GM19324 (cell line): Measurements from ENCODE around the gene OLFM3.

Experiments used
- ATAC-seq: cut with Tn5 transposase; IDR thresholded peaks from one replicate; pipeline ENCODE4 v1.9.1; 2021; ENCODE audit warnings: mild to moderate bottlenecking, moderate library complexity; ENCODE audit not compliant: unreplicated experiment, low FRiP score

OLFM3 gene

GRCh38 chr1:101996825-101997465 lies at the start of gene OLFM3:
TSS of gene OLFM3 (minus strand) at chr1:101996926.
- no peak for ATAC-seq

GRCh38 chr1:102045752-102046151 lies 49.0 kb upstream of the OLFM3 start:
- no peak for ATAC-seq

GRCh38 chr1:102032534-102032933 lies 35.8 kb upstream of the OLFM3 start:
- peak; percentile 99 for ATAC-seq

GRCh38 chr1:102019530-102019929 lies 22.8 kb upstream of the OLFM3 start:
- ATAC-seq = no peak

- ATAC-seq = no peak
These were observed 19.0 kb upstream of the OLFM3 start for GRCh38 chr1:102015728-102016127.

GRCh38 chr1:102002057-102002456 lies 5.3 kb upstream of the OLFM3 start:
- ATAC-seq = no peak

- no peak for ATAC-seq
These were observed 561 bp downstream of the OLFM3 start for GRCh38 chr1:101995984-101996745.

- no peak for ATAC-seq
These were observed 3.0 kb downstream of the OLFM3 start for GRCh38 chr1:101993710-101994109.

GRCh38 chr1:101992821-101993575 lies 3.7 kb downstream of the OLFM3 start:
- ATAC-seq = no peak

- ATAC-seq = no peak
These were observed 15.8 kb downstream of the OLFM3 start for GRCh38 chr1:101980974-101981373.

- no peak for ATAC-seq
These were observed 19.5 kb downstream of the OLFM3 start for GRCh38 chr1:101977266-101977665.

- ATAC-seq = no peak
These were observed 20.6 kb downstream of the OLFM3 start for GRCh38 chr1:101976161-101976560.

- ATAC-seq = no peak
These were observed 21.4 kb downstream of the OLFM3 start for GRCh38 chr1:101975371-101975770.

GRCh38 chr1:101974599-101975274 lies 22.0 kb downstream of the OLFM3 start:
- ATAC-seq = no peak

- no peak for ATAC-seq
These were observed 25.4 kb downstream of the OLFM3 start for GRCh38 chr1:101971304-101971703.

GRCh38 chr1:101967871-101968270 lies 28.9 kb downstream of the OLFM3 start:
- ATAC-seq = no peak

- ATAC-seq = no peak
These were observed 31.4 kb downstream of the OLFM3 start for GRCh38 chr1:101965341-101965740.

GRCh38 chr1:101964708-101965107 lies 32.0 kb downstream of the OLFM3 start:
- no peak for ATAC-seq

GRCh38 chr1:101960142-101960541 lies 36.6 kb downstream of the OLFM3 start:
- no peak for ATAC-seq

- ATAC-seq = no peak
These were observed 37.3 kb downstream of the OLFM3 start for GRCh38 chr1:101959456-101959855.

GRCh38 chr1:101957771-101958170 lies 39.0 kb downstream of the OLFM3 start:
- no peak for ATAC-seq
